HL-60 (cell line): ENCODE data around the gene ANO10.

Experiments
- GABPA ChIP-seq: IDR thresholded peaks from 2 replicates; pipeline ENCODE4 v1.6.1; 2012; ENCODE audit warnings: low read depth
- POLR2AphosphoS5 ChIP-seq: IDR thresholded peaks from 2 replicates; pipeline ENCODE4 v1.6.1; 2012; ENCODE audit warnings: low read depth
- TF ChIP-seq, protein P1 (sequence below): IDR thresholded peaks from one replicate; pipeline ENCODE4 v1.5.1; 2011; ENCODE audit warnings: low read length, control low read depth, inconsistent platforms; ENCODE audit not compliant: insufficient read depth
- TF ChIP-seq, protein P2 (sequence below): IDR thresholded peaks from 2 replicates; pipeline ENCODE4 v1.6.1; 2012; ENCODE audit warnings: low read depth; ENCODE audit not compliant: insufficient replicate concordance

DNA sequence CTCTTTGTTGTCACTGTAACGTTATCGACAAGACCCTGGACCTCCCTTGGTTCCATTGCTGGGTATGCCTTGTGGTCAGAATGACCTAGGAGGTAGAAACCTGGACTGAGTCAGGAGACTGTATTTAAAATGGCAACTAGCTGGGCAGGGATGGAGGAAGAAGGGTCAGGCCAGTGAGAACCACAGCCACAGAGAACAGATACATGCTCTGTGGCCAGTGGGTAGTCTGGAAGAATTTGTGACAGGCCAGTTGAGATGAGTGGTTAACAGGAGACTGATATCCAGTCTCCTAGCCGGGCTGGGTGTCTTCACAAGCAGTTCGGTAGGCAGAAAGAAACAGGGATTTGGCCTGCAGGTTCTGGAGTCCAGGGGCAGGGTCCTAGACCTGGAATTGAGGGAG is 276.6 kb downstream of the ANO10 start:
- TF ChIP-seq, protein P1, sequence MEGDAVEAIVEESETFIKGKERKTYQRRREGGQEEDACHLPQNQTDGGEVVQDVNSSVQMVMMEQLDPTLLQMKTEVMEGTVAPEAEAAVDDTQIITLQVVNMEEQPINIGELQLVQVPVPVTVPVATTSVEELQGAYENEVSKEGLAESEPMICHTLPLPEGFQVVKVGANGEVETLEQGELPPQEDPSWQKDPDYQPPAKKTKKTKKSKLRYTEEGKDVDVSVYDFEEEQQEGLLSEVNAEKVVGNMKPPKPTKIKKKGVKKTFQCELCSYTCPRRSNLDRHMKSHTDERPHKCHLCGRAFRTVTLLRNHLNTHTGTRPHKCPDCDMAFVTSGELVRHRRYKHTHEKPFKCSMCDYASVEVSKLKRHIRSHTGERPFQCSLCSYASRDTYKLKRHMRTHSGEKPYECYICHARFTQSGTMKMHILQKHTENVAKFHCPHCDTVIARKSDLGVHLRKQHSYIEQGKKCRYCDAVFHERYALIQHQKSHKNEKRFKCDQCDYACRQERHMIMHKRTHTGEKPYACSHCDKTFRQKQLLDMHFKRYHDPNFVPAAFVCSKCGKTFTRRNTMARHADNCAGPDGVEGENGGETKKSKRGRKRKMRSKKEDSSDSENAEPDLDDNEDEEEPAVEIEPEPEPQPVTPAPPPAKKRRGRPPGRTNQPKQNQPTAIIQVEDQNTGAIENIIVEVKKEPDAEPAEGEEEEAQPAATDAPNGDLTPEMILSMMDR: no peak
- TF ChIP-seq, protein P2, sequence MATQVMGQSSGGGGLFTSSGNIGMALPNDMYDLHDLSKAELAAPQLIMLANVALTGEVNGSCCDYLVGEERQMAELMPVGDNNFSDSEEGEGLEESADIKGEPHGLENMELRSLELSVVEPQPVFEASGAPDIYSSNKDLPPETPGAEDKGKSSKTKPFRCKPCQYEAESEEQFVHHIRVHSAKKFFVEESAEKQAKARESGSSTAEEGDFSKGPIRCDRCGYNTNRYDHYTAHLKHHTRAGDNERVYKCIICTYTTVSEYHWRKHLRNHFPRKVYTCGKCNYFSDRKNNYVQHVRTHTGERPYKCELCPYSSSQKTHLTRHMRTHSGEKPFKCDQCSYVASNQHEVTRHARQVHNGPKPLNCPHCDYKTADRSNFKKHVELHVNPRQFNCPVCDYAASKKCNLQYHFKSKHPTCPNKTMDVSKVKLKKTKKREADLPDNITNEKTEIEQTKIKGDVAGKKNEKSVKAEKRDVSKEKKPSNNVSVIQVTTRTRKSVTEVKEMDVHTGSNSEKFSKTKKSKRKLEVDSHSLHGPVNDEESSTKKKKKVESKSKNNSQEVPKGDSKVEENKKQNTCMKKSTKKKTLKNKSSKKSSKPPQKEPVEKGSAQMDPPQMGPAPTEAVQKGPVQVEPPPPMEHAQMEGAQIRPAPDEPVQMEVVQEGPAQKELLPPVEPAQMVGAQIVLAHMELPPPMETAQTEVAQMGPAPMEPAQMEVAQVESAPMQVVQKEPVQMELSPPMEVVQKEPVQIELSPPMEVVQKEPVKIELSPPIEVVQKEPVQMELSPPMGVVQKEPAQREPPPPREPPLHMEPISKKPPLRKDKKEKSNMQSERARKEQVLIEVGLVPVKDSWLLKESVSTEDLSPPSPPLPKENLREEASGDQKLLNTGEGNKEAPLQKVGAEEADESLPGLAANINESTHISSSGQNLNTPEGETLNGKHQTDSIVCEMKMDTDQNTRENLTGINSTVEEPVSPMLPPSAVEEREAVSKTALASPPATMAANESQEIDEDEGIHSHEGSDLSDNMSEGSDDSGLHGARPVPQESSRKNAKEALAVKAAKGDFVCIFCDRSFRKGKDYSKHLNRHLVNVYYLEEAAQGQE: no peak
- TF ChIP-seq GABPA (no peak), POLR2AphosphoS5 (no peak)
